SHP77 (cell line): ENCODE measurements around the gene TMEM179.

Experiments used
- DNase-seq, 2 experiments: peaks; one replicate each; lab custom pipeline; 2025; lab: John Stamatoyannopoulos, UW

TMEM179 gene

GRCh38 chr14:104598910-104599273 is 5.7 kb downstream of the TMEM179 start:
- DNase-seq, result no peak

GRCh38 chr14:104598039-104598909 is 6.3 kb downstream of the TMEM179 start:
- DNase-seq, result peak; percentile 83 to 86

GRCh38 chr14:104597576-104597975 is 7.0 kb downstream of the TMEM179 start:
- no peak for DNase-seq

GRCh38 chr14:104596927-104597351 is 7.6 kb downstream of the TMEM179 start:
- DNase-seq, result no peak

- no peak for DNase-seq
These were observed 8.1 kb downstream of the TMEM179 start for GRCh38 chr14:104596451-104596918.

- DNase-seq, result no peak
These were observed 8.6 kb downstream of the TMEM179 start for GRCh38 chr14:104595911-104596450.

GRCh38 chr14:104595116-104595675 is 9.4 kb downstream of the TMEM179 start:
- no peak for DNase-seq

GRCh38 chr14:104594310-104595046 is 10.1 kb downstream of the TMEM179 start:
- DNase-seq, result no peak

- DNase-seq, result no peak
These were observed 10.8 kb downstream of the TMEM179 start for GRCh38 chr14:104593710-104594136.

- no peak for DNase-seq
These were observed 11.3 kb downstream of the TMEM179 start for GRCh38 chr14:104593241-104593701.

- no peak for DNase-seq
These were observed 11.8 kb downstream of the TMEM179 start for GRCh38 chr14:104592785-104593184.

GRCh38 chr14:104592292-104592672 is 12.3 kb downstream of the TMEM179 start:
- no peak for DNase-seq

- DNase-seq, result no peak
These were observed 12.9 kb downstream of the TMEM179 start for GRCh38 chr14:104591506-104592291.

GRCh38 chr14:104591031-104591430 is 13.5 kb downstream of the TMEM179 start:
- DNase-seq, result no peak

GRCh38 chr14:104590240-104590965 is 14.2 kb downstream of the TMEM179 start:
- no peak for DNase-seq

GRCh38 chr14:104589338-104590195 is 15.0 kb downstream of the TMEM179 start:
- no peak for DNase-seq

GRCh38 chr14:104588066-104588857 is 16.3 kb downstream of the TMEM179 start:
- no peak for DNase-seq

- no peak for DNase-seq
These were observed 16.9 kb downstream of the TMEM179 start for GRCh38 chr14:104587641-104588040.
